ENCODE measurements around the gene WDR90. TPM values are rescaled to one million over a fixed set of nuclear protein-coding genes. Genes with fewer than 3 reads are reported as not detected.

The WDR90 gene
- total and polyA plus RNA-seq, 12 donors, result 3.0 to 162 (median 26.9) TPM

- peak overlapping the region; percentile 25 to 93 (median 80) for H3K27ac ChIP-seq
- H3K36me3 ChIP-seq (replicated peaks in 1 of 2), result peaks cover 0 to 43% of the 10 kb centered on the region in 2 donors
- no peaks in the 10 kb centered on the region for H3K9me3 ChIP-seq (replicated peaks in 1 of 3)
- no peak for DNase-seq
- peaks cover 7 to 18% of the 10 kb centered on the region in 2 donors for H3K4me1 ChIP-seq (replicated peaks in 1 of 2)
- TF ChIP-seq POLR2A (IDR thresholded peaks at IDR 0.05), result no peak
- no peak for TF ChIP-seq CTCF (IDR thresholded peaks at IDR 0.05)
- 0 to 8% (median 6%) methylated on average over 1 to 50 of the region's 50 CpGs for WGBS, 4 donors
- H3K4me3 ChIP-seq, result peak overlapping the region; percentile 73 to 87 (median 83)
- no peaks in the 10 kb centered on the region for H3K27me3 ChIP-seq
- intact Hi-C loops (cut with DNase I), result loop anchor here in 1 of 2 donors (5.0 kb wide), 1 partner anchor 86 kb away; no protein-coding TSS in a partner anchor
Measured at GRCh38 chr16:668519-669171, 19.5 kb downstream of the WDR90 start.

- Histone ChIP-seq H3K9me3 (replicated peaks in 1 of 3) (no peaks in the 10 kb centered on the region), H3K36me3 (replicated peaks in 1 of 2) (peaks cover 0 to 44% of the 10 kb centered on the region in 2 donors), H3K4me3 (no peak overlapping the region), H3K27ac (no peak overlapping the region), H3K27me3 (no peaks in the 10 kb centered on the region), H3K4me1 (replicated peaks in 1 of 2) (peaks cover 15 to 24% of the 10 kb centered on the region in 2 donors)
- 91 to 96% (median 96%) methylated on average over 8 to 13 of the region's 13 CpGs for WGBS, 4 donors
- DNase-seq, result no peak
- no peak for TF ChIP-seq POLR2A (IDR thresholded peaks at IDR 0.05)
- TF ChIP-seq CTCF (IDR thresholded peaks at IDR 0.05), result no peak
- intact Hi-C loops (cut with DNase I), result loop anchor here in 1 of 2 donors (5.0 kb wide), 1 partner anchor 87 kb away; no protein-coding TSS in a partner anchor
Measured at GRCh38 chr16:669666-670065, 20.5 kb downstream of the WDR90 start.

GRCh38 chr16:670485-671352 lies 21.6 kb downstream of the WDR90 start:
- H3K4me1 ChIP-seq (replicated peaks in 1 of 2), result peaks cover 23 to 31% of the 10 kb centered on the region in 2 donors
- TF ChIP-seq POLR2A (IDR thresholded peaks at IDR 0.05), result no peak
- TF ChIP-seq CTCF (IDR thresholded peaks at IDR 0.05), result no peak
- no peak overlapping the region for H3K4me3 ChIP-seq
- no peak overlapping the region for H3K27ac ChIP-seq
- WGBS, 4 donors, result 86 to 91% (median 91%) methylated on average over 21 to 52 of the region's 52 CpGs
- peaks cover 0 to 44% of the 10 kb centered on the region in 2 donors for H3K36me3 ChIP-seq (replicated peaks in 1 of 2)
- DNase-seq, result no peak
- H3K9me3 ChIP-seq (replicated peaks in 1 of 3), result no peaks in the 10 kb centered on the region
- H3K27me3 ChIP-seq, result no peaks in the 10 kb centered on the region
- intact Hi-C loops (cut with DNase I), result no loop called here

All from adrenal gland (tissue), 12 donors.